ENCODE results near the gene PIK3R6.

Gene PIK3R6

DNA sequence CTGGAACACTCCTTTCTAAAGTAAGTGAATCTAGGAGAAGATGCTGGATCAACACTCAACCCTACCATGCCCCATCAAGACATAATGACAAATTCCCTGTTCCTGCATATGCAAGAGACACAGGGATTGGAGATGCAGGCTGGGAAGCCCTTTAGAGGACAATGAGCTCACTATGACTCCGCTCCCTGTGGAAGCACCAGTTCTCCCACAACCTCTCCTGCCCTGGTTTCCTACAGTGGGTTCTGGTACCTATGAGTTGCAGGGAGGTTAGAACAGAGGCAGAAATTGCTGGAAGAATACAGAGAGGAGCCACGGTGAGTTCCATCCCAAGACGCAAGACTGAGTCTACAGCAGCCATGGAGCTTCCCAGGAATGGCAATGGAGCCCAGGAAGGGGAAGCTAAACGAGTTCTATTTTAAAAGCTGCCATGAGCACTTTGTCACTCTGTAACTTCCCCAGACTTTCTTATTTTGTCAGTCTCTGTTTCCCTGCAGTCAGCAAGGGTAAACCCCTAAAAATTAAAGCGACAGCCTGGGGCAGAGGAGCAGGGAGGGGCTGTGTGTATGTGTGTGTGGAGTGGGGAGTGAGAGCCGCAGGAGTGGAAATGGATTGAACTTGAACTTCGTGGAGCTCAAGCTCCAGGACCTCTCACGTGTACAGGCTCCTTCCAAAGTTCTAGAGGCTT lies 42.3 kb upstream of the PIK3R6 start:
- TF ChIP-seq, protein P1, sequence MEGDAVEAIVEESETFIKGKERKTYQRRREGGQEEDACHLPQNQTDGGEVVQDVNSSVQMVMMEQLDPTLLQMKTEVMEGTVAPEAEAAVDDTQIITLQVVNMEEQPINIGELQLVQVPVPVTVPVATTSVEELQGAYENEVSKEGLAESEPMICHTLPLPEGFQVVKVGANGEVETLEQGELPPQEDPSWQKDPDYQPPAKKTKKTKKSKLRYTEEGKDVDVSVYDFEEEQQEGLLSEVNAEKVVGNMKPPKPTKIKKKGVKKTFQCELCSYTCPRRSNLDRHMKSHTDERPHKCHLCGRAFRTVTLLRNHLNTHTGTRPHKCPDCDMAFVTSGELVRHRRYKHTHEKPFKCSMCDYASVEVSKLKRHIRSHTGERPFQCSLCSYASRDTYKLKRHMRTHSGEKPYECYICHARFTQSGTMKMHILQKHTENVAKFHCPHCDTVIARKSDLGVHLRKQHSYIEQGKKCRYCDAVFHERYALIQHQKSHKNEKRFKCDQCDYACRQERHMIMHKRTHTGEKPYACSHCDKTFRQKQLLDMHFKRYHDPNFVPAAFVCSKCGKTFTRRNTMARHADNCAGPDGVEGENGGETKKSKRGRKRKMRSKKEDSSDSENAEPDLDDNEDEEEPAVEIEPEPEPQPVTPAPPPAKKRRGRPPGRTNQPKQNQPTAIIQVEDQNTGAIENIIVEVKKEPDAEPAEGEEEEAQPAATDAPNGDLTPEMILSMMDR (conservative IDR thresholded peaks at IDR 0.05; ENCODE audit: low read depth, low read length) = no peak
- Histone ChIP-seq H2AFZ (ENCODE audit: low read depth) (no peak overlapping the region), H3K4me2 (no peak overlapping the region), H3K79me2 (ENCODE audit: insufficient read depth, low read depth) (no peaks in the 10 kb centered on the region), H3K4me1 (ENCODE audit: low read depth, poor library complexity, severe bottlenecking) (no peaks in the 10 kb centered on the region), H4K20me1 (ENCODE audit: insufficient read depth) (no peaks in the 10 kb centered on the region), H3K4me3 (IDR thresholded peaks at IDR 0.05; ENCODE audit: insufficient read depth, low read depth, low read length) (no peak overlapping the region), H3K9ac (no peak overlapping the region), H3K27ac (no peak overlapping the region), H3K36me3 (ENCODE audit: insufficient read depth) (no peaks in the 10 kb centered on the region), H3K27me3 (ENCODE audit: insufficient read depth, low read depth) (no peaks in the 10 kb centered on the region)

DNA sequence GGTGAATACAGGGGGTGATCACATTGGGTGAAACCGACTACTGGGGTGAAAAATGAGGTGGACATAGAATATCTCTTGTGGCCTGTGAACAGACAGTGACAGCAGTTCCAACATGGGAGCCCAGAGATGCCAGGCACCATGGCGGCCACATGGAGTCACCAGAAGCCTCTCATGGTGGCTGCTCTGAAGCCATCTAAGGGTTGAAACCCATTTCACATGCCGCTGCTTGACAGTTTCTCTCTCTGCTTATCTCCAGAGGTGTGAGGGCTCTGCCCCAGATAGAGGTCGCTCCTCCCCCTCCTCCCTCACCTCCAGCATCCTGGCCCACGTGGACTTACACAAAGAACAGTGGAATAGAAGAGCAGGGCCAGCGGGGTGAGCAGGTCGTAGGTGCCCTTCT lies 37.9 kb upstream of the PIK3R6 start:
- Histone ChIP-seq H3K27me3 (ENCODE audit: insufficient read depth, low read depth) (no peaks in the 10 kb centered on the region), H3K4me3 (IDR thresholded peaks at IDR 0.05; ENCODE audit: insufficient read depth, low read depth, low read length) (no peak overlapping the region), H3K9ac (no peak overlapping the region), H3K4me2 (no peak overlapping the region), H4K20me1 (ENCODE audit: insufficient read depth) (no peaks in the 10 kb centered on the region), H2AFZ (ENCODE audit: low read depth) (no peak overlapping the region), H3K79me2 (ENCODE audit: insufficient read depth, low read depth) (no peaks in the 10 kb centered on the region), H3K4me1 (ENCODE audit: low read depth, poor library complexity, severe bottlenecking) (no peaks in the 10 kb centered on the region), H3K27ac (no peak overlapping the region), H3K36me3 (ENCODE audit: insufficient read depth) (no peaks in the 10 kb centered on the region)
- TF ChIP-seq, protein P1 (conservative IDR thresholded peaks at IDR 0.05; ENCODE audit: low read depth, low read length) = no peak

DNA sequence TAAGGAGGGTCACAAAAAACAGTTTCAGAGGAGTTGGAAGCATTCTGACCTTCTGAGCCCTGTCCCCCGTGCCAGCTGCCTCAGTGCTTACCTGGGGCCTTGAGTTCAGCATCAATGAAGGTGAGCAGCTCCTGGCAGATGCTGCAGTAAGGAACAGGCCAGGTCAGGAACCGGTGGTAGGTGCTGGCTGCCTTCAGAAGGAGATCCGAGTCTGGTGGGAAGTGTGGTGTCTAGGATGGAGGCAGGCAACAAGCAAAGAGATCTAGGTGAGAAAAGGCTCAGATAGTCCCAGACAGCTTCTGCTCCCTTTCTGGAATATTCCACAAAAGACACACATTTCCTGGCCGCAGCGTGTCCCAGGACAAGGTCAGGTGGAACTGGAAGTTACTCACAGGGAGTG lies 37.2 kb upstream of the PIK3R6 start:
- H3K9ac ChIP-seq = no peak overlapping the region
- H3K36me3 ChIP-seq (ENCODE audit: insufficient read depth) = no peaks in the 10 kb centered on the region
- H3K27me3 ChIP-seq (ENCODE audit: insufficient read depth, low read depth) = no peaks in the 10 kb centered on the region
- no peak overlapping the region for H2AFZ ChIP-seq (ENCODE audit: low read depth)
- TF ChIP-seq, protein P1 (conservative IDR thresholded peaks at IDR 0.05; ENCODE audit: low read depth, low read length) = no peak
- no peak overlapping the region for H3K4me2 ChIP-seq
- no peaks in the 10 kb centered on the region for H4K20me1 ChIP-seq (ENCODE audit: insufficient read depth)
- no peak overlapping the region for H3K27ac ChIP-seq
- H3K79me2 ChIP-seq (ENCODE audit: insufficient read depth, low read depth) = no peaks in the 10 kb centered on the region
- no peaks in the 10 kb centered on the region for H3K4me1 ChIP-seq (ENCODE audit: low read depth, poor library complexity, severe bottlenecking)
- no peak overlapping the region for H3K4me3 ChIP-seq (IDR thresholded peaks at IDR 0.05; ENCODE audit: insufficient read depth, low read depth, low read length)

DNA sequence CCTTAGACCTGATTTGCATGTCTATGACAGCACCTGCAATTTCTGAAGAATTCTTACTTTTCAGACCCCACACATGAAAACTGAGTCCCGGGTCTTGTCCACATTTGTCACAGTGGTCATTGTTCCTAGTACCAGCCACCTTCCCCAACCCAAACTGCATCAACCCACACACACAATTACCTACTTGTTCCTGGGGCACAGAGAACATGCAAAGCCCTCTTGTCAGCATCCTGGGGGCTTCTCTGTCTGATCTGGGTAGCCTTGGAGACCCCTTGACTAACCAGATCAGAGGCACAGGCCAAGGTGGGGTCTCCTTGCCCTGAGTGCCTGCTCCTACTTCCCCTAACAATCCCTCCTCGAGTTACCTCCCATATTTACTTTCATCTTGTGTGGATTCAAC lies 36.7 kb upstream of the PIK3R6 start:
- Histone ChIP-seq H3K4me2 (no peak overlapping the region), H3K79me2 (ENCODE audit: insufficient read depth, low read depth) (no peaks in the 10 kb centered on the region), H3K36me3 (ENCODE audit: insufficient read depth) (no peaks in the 10 kb centered on the region), H3K27ac (no peak overlapping the region), H4K20me1 (ENCODE audit: insufficient read depth) (no peaks in the 10 kb centered on the region), H2AFZ (ENCODE audit: low read depth) (no peak overlapping the region), H3K27me3 (ENCODE audit: insufficient read depth, low read depth) (no peaks in the 10 kb centered on the region), H3K4me3 (IDR thresholded peaks at IDR 0.05; ENCODE audit: insufficient read depth, low read depth, low read length) (no peak overlapping the region), H3K9ac (no peak overlapping the region), H3K4me1 (ENCODE audit: low read depth, poor library complexity, severe bottlenecking) (no peaks in the 10 kb centered on the region)
- TF ChIP-seq, protein P1 (conservative IDR thresholded peaks at IDR 0.05; ENCODE audit: low read depth, low read length) = no peak
